ENCODE data around the gene SETD1B. TPM values are rescaled to one million over a fixed set of nuclear protein-coding genes. Genes with fewer than 3 reads are reported as not detected.
A peak's percentile ranks its signal among the peaks of the same experiment; 100 is the strongest.
"Not testable (repeated sequence)": the region's sequence is repeated elsewhere in the genome, so short reads cannot be mapped to it uniquely, and the experiment has no call there.

The SETD1B gene
- total RNA-seq, 3 donors from 2014 or later, result 4.2 to 7.9 (median 6.1) TPM

DNA sequence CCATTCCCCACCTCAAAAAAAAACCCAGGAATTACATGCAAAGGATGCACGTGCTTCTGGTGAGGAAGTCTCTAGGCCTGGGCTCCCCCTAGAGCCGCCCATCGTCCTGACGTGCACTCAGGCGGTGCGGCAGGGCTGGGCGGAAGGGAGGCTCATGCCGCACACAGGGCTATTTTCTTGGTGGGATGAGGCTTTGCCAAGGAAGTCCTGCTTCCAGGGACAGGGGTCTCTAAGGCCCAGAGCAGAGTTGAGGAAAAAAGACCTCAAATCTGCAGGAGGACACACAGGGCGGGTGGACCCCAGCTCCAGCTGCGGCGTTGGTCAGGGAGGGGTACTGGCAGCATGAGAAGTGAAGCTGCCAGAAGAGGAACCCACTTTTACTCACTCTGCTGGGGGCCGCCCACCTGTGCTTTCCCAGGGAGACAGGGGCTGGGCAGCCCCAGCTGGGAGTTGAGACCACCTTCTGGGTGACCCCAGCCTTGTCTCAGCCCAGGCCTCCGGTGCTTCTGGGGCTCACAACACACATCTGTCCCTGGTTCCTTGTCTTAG, 14.5 kb upstream of the SETD1B start:
- Histone ChIP-seq H3K27ac (peak overlapping the region; percentile 25 to 74), H3K27me3 (no peaks in the 10 kb centered on the region), H3K36me3 (no peaks in the 10 kb centered on the region), H3K4me1 (peaks cover 0 to under 1% of the 10 kb centered on the region in 2 donors), H3K4me3 (no peak overlapping the region), H3K9me3 (no peaks in the 10 kb centered on the region)
- intact Hi-C loops (cut with DNase I; ENCODE audit: low total_unique reads), result no loop called here
- TF ChIP-seq POLR2AphosphoS5 (IDR thresholded peaks at IDR 0.05) (no peak), POLR2A (IDR thresholded peaks at IDR 0.05) (no peak)
- TF ChIP-seq, protein P1, sequence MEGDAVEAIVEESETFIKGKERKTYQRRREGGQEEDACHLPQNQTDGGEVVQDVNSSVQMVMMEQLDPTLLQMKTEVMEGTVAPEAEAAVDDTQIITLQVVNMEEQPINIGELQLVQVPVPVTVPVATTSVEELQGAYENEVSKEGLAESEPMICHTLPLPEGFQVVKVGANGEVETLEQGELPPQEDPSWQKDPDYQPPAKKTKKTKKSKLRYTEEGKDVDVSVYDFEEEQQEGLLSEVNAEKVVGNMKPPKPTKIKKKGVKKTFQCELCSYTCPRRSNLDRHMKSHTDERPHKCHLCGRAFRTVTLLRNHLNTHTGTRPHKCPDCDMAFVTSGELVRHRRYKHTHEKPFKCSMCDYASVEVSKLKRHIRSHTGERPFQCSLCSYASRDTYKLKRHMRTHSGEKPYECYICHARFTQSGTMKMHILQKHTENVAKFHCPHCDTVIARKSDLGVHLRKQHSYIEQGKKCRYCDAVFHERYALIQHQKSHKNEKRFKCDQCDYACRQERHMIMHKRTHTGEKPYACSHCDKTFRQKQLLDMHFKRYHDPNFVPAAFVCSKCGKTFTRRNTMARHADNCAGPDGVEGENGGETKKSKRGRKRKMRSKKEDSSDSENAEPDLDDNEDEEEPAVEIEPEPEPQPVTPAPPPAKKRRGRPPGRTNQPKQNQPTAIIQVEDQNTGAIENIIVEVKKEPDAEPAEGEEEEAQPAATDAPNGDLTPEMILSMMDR (IDR thresholded peaks at IDR 0.05), result no peak
- no peak for DNase-seq (ENCODE audit: low spot score in 2 of 2)

DNA sequence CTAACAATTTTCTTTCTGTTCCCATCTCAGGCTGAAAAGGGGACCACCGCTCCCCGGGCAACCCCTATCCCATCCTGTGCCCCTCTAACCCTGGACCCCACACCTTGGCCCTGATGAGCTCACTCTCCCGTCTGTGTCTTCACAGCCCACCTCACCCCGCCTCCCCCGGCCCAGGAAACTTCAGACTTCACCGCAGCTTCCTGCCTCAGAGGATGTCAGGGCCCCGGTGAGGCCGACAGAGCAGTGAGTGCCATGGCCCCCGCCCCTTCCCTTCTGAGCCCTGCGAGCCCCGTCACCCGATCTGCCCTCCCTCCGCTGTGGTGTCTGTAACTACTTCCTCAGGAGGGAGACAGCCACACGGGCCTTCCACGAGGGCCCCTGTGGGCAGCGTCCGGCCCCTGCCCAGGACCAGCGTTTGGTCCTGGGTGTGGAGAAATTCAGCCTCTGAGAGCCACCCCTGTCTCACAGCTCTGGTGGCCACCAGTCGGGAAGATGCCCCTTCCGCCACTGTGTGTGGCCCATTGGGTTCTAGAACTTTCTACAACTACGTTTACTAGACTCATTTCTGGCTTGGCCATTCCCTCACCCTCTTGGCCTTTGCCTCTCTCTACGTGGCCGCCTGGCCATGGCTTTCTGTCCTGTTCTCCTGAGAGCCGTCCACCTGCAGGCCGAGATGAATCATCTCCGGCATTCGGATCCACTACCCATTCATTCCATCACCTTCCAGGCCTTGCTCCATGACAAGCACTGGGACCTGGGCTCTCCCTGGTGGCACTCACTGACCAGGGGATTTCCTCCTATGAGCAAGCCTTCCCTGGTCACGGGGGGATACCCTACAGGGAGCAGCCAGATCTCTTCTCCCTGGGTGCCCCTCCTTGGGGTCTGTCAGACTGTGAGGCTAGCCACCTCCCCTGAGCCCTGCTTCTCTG, 13.7 kb upstream of the SETD1B start:
- intact Hi-C loops (cut with DNase I; ENCODE audit: low total_unique reads), result loop anchor here (5.0 kb wide), 1 partner anchor 517 kb away; no protein-coding TSS in a partner anchor
- Histone ChIP-seq H3K9me3 (no peaks in the 10 kb centered on the region), H3K4me1 (peaks cover 0 to 5% of the 10 kb centered on the region in 2 donors), H3K4me3 (no peak overlapping the region), H3K27me3 (no peaks in the 10 kb centered on the region), H3K36me3 (no peaks in the 10 kb centered on the region), H3K27ac (peak overlapping the region; percentile 25 to 74)
- DNase-seq (ENCODE audit: low spot score in 2 of 2), result no peak
- TF ChIP-seq, protein P1 (IDR thresholded peaks at IDR 0.05), result no peak
- no peak for TF ChIP-seq POLR2A (IDR thresholded peaks at IDR 0.05)
- TF ChIP-seq POLR2AphosphoS5 (IDR thresholded peaks at IDR 0.05), result no peak

DNA sequence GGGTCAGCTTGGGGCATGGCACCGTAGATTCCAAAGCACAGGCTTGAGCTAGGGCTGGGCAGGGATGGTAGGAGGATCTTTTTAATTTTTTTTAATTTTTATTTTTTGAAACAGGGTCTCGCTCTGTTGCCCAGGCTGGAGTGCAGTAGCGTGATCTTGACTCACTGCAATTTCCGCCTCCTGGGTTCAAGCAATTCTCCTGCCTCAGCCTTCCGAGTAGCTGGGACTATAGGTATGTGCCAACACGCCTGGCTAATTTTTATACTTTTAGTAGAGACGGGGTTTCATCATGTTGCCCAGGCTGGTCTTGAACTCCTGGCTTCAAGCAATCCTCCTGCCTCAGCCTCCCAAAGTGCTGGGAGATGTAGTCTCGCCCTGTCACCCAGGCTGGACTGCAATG, 13.0 kb upstream of the SETD1B start:
- peaks cover 0 to 11% of the 10 kb centered on the region in 2 donors for H3K4me1 ChIP-seq
- not testable (repeated sequence) for H3K27me3 ChIP-seq; H3K4me3 ChIP-seq; H3K36me3 ChIP-seq; DNase-seq (ENCODE audit: low spot score in 2 of 2); H3K9me3 ChIP-seq; H3K27ac ChIP-seq
- intact Hi-C loops (cut with DNase I; ENCODE audit: low total_unique reads), result loop anchor here (5.0 kb wide), 1 partner anchor 517 kb away; no protein-coding TSS in a partner anchor

DNA sequence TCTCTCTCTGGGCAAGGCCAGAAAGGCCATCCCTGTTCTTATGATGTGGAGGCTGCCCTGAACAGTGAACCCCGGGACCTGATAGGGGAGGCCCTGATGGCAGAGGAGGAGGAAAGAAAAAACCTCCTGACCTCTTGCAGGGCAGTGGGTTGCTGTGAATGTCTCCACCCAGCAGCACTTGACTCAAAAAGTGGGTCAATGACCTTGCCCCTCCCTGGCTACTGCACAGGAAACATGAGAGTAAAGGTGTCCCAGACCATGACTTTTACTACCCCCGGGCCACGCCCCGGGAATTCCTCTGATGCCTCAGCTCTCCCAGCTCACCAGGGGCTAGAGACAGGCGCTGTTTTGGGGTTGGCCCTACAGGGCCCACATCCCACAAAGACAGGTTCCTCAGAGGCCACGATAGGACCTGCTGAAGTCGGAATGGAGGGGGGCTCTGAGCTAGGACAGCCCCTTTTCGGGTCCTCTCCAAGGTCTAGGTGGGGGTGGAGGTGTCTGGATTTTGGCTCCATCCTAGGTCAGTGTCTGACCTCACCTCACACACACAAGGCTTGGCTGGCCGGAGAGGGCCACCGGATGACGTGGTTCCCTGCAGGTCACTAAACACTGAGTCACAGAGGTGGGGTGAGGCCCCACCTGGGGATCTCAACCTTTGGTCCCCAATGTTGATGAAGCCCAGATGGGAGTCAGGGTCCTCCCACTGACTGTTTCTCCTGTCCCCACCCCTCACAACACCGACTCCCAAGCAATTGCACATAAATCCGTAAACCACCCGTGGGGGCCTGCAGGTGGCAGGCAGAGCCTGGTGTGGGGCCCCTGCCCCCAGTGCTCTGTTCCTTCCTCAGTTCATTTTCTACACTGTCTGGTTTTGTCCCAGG, 11.9 kb upstream of the SETD1B start:
- Histone ChIP-seq H3K4me1 (peaks cover 0 to 20% of the 10 kb centered on the region in 2 donors), H3K27me3 (no peaks in the 10 kb centered on the region), H3K36me3 (no peaks in the 10 kb centered on the region), H3K4me3 (no peak overlapping the region), H3K27ac (no peak overlapping the region), H3K9me3 (no peaks in the 10 kb centered on the region)
- DNase-seq (ENCODE audit: low spot score in 2 of 2), result no peak
- intact Hi-C loops (cut with DNase I; ENCODE audit: low total_unique reads), result loop anchor here (5.0 kb wide), 1 partner anchor 515 kb away; no protein-coding TSS in a partner anchor
- TF ChIP-seq POLR2A (IDR thresholded peaks at IDR 0.05), result no peak
- no peak for TF ChIP-seq POLR2AphosphoS5 (IDR thresholded peaks at IDR 0.05)
- TF ChIP-seq, protein P1 (IDR thresholded peaks at IDR 0.05), result no peak
